Measurements from ENCODE around the gene CMTM1. TPM values are rescaled to one million over a fixed set of nuclear protein-coding genes. Genes with fewer than 3 reads are reported as not detected.

CMTM1 gene
- total RNA-seq, 4 donors from 2014 or later = 0.89 TPM; not detected in 3

DNA sequence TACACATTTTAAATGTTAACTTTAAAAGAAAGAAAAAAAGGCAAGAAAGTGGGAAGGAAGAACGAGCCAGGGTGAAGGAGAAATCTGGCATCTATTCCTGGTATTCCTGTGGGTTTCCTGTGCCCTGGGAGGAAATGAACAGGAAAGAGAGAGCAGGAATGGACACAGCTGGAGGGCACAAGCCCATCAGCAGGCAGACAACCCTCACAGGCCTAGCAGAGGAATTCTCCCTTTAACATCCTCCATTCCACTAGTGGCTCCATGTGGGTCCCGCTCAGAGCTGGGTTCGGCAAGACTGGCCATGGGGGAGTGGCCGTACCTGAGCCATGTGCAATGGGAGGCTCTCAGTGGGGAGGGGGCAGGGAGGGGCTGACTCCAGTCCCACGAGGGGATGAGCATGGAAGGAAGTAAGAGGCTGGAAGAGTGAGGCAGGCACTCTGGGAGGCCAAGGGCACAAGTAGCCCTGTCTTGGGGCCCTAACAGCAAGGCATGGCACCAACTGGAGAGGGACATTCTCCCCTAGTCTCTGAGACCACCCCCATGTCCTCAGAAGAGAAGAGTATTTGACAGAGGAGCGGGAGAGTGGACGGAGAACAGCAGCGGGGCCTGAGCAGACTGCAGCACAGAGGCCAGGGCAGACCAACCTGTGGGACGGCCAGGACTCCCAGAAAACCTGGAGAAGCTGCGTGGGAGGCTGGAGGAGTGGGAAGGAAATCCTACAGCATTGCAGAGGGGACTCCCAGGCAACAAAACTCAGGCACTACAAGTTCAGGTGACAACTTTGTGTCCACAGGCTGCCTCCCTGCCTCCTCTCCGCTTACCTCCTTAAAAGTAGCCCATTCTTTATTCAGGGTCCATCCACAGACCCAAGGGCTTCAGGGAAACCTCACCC, 46.5 kb upstream of the CMTM1 start:
- 72 to 75% methylated on average over 2 to 8 of the region's 11 CpGs for WGBS, 2 donors (ENCODE audit: low coverage in 1 of 2)
- H3K36me3 ChIP-seq = peaks cover 0 to 48% of the 10 kb centered on the region in 2 donors
- H3K9me3 ChIP-seq = no peaks in the 10 kb centered on the region
- H3K4me3 ChIP-seq = no peak overlapping the region
- H3K27ac ChIP-seq = peak overlapping the region; percentile 8 to 92 (median 78)
- H3K4me1 ChIP-seq = peaks cover 7 to 95% (median 50%) of the 10 kb centered on the region in 3 donors
- no peak for TF ChIP-seq CTCF (IDR thresholded peaks at IDR 0.05)
- no peak for TF ChIP-seq EP300 (IDR thresholded peaks at IDR 0.05)
- TF ChIP-seq POLR2A (IDR thresholded peaks at IDR 0.05) = no peak
- no peak for TF ChIP-seq POLR2AphosphoS5 (IDR thresholded peaks at IDR 0.05)
- no peaks in the 10 kb centered on the region for H3K27me3 ChIP-seq
- ATAC-seq = no peak

DNA sequence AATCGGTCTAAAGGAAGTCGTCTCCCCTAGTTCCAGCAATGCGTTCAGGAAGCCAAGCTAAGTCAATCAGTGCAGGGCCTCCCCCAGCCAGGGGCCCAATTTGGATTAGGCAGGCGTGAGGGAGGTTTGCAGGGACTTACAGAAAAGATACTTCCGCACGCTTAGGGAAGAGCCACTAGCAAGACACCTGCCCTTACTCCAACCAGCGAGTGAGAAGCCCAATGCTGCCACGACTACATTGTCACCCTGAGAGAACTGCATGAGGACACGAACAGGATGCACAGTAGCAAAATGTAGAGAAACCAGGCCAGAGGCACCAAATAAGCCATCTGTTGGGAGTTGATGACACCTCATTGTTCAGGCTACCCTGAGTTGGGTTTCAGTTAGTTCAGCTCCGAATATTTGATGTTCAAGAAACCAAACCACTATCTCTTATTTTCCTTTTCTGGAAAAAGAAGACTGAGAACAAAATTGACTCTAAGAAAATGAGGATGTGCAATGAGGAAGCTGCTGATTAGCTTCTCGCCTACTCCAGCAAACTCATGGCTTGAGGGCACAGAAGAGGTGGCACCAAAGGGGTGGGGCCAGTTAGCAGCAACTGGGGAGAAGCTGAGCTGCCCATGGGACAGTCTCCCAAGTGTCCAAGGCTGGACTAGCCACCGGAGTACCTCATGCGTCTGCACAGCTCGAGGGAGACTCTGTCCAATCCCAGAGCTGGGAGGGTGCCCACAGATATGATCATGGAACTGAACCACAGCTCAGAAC, 45.7 kb upstream of the CMTM1 start:
- H3K4me1 ChIP-seq = peaks cover 7 to 90% (median 47%) of the 10 kb centered on the region in 3 donors
- 70 to 84% methylated on average over 2 to 6 of the region's 14 CpGs for WGBS, 2 donors (ENCODE audit: low coverage in 1 of 2)
- no peak for ATAC-seq

DNA sequence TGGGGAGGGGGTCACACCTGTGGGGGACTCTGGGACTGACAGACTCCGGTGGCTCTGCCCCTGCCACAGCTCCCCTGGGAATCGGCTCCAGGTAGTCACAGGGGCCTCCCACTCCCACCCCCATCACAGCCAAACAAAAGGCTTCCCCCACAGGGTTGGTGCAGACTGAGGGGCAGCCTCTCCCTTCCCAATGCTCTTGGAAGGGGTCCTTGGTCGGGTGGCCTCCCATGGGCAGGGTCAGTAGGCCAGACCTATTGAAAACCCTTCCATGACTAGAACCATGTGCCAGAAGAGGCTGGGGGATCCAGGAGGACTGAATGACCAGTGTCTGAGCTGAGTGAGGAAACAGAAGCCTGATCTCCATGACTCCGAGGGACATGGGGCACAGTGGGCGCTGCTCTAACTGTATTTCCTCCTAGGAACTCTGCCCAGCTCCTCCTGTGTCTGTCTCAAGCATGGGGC, 45.0 kb upstream of the CMTM1 start:
- Histone ChIP-seq H3K4me3 (no peak overlapping the region), H3K9me3 (no peaks in the 10 kb centered on the region), H3K36me3 (peaks cover 0 to 56% of the 10 kb centered on the region in 2 donors), H3K4me1 (peaks cover 4 to 83% (median 40%) of the 10 kb centered on the region in 3 donors), H3K27ac (peak overlapping the region in 3 of 4 donors; percentile 72 to 92 (median 83)), H3K27me3 (no peaks in the 10 kb centered on the region)
- ATAC-seq = no peak
- whole genome bisulfite sequencing, 2 donors (ENCODE audit: low coverage in 1 of 2) = 80% methylated on average over 1 of the region's 5 CpGs; no CpG with 5 or more reads in 1 of the 2 donors
- TF ChIP-seq POLR2A (IDR thresholded peaks at IDR 0.05) (no peak), POLR2AphosphoS5 (IDR thresholded peaks at IDR 0.05) (no peak)

More for the DNA sequence above, 45.7 kb upstream of the CMTM1 start:
- Histone ChIP-seq H3K27me3 (no peaks in the 10 kb centered on the region), H3K36me3 (peaks cover 0 to 51% of the 10 kb centered on the region in 2 donors), H3K9me3 (no peaks in the 10 kb centered on the region), H3K27ac (peak overlapping the region in 3 of 4 donors; percentile 72 to 92 (median 83)), H3K4me3 (no peak overlapping the region)
- TF ChIP-seq EP300 (IDR thresholded peaks at IDR 0.05) (no peak), POLR2AphosphoS5 (IDR thresholded peaks at IDR 0.05) (no peak), POLR2A (IDR thresholded peaks at IDR 0.05) (no peak), CTCF (IDR thresholded peaks at IDR 0.05) (no peak)

DNA sequence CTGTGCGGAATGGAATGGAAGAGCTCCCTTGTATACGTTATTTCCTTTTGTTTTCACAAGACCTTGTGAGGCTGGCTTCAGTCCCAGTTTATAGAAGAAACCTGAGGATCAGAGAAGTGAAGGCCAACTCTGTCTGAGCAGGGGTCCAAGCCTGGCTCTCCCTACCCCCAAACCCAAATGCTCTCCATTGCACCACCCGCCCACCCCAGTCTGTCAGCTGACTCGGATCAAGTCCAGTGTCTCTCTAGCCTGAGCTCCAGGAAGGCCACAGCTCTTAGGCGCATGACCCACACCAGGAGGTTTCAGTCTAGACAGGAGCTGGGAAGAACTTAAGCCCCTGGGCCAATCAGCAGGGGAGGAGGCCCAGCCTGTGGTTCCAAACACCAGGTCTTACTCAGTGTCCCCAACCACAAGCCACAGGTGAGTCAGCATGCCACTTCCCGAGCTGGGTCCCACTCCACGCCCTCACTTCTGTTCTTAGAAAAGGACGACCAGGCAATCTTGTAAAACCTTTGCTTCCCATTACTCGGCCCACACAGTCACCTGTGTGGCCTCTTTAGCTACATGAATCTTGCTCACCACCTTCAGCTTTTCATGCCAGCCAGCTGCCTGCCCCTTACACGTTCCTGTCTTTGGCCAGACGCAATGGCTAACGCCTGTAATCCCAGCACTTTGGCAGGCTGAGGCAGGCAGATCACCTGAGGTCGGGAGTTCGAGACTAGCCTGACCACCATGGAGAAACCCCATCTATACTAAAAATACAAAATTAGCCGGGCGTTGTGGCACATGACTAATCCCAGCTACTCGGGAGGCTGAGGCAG, 44.1 kb upstream of the CMTM1 start:
- TF ChIP-seq CTCF (IDR thresholded peaks at IDR 0.05) (no peak), POLR2AphosphoS5 (IDR thresholded peaks at IDR 0.05) (no peak), POLR2A (IDR thresholded peaks at IDR 0.05) (no peak), EP300 (IDR thresholded peaks at IDR 0.05) (no peak)
- H3K27me3 ChIP-seq = no peaks in the 10 kb centered on the region
- WGBS, 2 donors (ENCODE audit: low coverage in 1 of 2) = 59 to 71% methylated on average over 5 to 7 of the region's 17 CpGs
- peaks cover 0 to 65% of the 10 kb centered on the region in 2 donors for H3K36me3 ChIP-seq
- peaks cover 0 to 74% (median 31%) of the 10 kb centered on the region in 3 donors for H3K4me1 ChIP-seq
- no peak for ATAC-seq
- no peaks in the 10 kb centered on the region for H3K9me3 ChIP-seq
- peak overlapping the region in 3 of 4 donors; percentile 72 to 92 (median 83) for H3K27ac ChIP-seq
- H3K4me3 ChIP-seq = no peak overlapping the region

All from gastroesophageal sphincter (tissue), 4 donors.